A549 (cell line): ENCODE data around the gene SLC41A1.

ENCODE experiments used
- CEBPB ChIP-seq, 2 experiments: fragments of >200 bp in 1 of 2; sonication (Bioruptor Twin) in 1 of 2; formaldehyde crosslinking in 1 of 2; IDR thresholded peaks; 2 replicates each; pipeline ENCODE4 v1.6.1; 2012 to 2016
- EP300 ChIP-seq, 2 experiments: fragments of >200 bp; sonication (Bioruptor Twin); formaldehyde crosslinking; IDR thresholded peaks; 2 replicates in 1 of 2; 3 replicates in 1 of 2; pipeline ENCODE4 v1.6.1; 2016 to 2017
- ESRRA ChIP-seq: fragments of 150-350 bp; IDR thresholded peaks from 2 replicates; pipeline ENCODE4 v1.6.1; 2014; ENCODE audit warnings: mild to moderate bottlenecking, low read length, borderline replicate concordance
- FOSB ChIP-seq: fragments of 250-450 bp; sonication (Bioruptor Pico); IDR thresholded peaks from 2 replicates; pipeline ENCODE4 v1.5.0; 2020; ENCODE audit warnings: mild to moderate bottlenecking, moderate library complexity
- MAFK ChIP-seq: fragments of 450-650 bp; IDR thresholded peaks from 2 replicates; pipeline ENCODE4 v1.6.1; 2014; ENCODE audit not compliant: partially characterized antibody
- MYC ChIP-seq: IDR thresholded peaks from 2 replicates; pipeline ENCODE4 v1.6.1; 2012; ENCODE audit warnings: mild to moderate bottlenecking, inconsistent platforms, low read length, improper control_type of control experiment, borderline replicate concordance
- POLR2AphosphoS2 ChIP-seq: conservative IDR thresholded peaks from 2 replicates; pipeline ENCODE4 v1.6.1; 2012; ENCODE audit warnings: low read length, improper control_type of control experiment, inconsistent platforms
- RFX5 ChIP-seq: fragments of 450-650 bp; IDR thresholded peaks from 2 replicates; pipeline ENCODE4 v1.7.1; 2014; ENCODE audit warnings: antibody characterized with exemption, mild to moderate bottlenecking, moderate library complexity
- TF ChIP-seq, protein P1 (sequence below): fragments of >200 bp; sonication (Bioruptor Twin); formaldehyde crosslinking; IDR thresholded peaks from 3 replicates; pipeline ENCODE4 v1.5.1; 2016
- TF ChIP-seq, protein P2 (sequence below): IDR thresholded peaks from 2 replicates; pipeline ENCODE4 v1.6.1; 2012

DNA sequence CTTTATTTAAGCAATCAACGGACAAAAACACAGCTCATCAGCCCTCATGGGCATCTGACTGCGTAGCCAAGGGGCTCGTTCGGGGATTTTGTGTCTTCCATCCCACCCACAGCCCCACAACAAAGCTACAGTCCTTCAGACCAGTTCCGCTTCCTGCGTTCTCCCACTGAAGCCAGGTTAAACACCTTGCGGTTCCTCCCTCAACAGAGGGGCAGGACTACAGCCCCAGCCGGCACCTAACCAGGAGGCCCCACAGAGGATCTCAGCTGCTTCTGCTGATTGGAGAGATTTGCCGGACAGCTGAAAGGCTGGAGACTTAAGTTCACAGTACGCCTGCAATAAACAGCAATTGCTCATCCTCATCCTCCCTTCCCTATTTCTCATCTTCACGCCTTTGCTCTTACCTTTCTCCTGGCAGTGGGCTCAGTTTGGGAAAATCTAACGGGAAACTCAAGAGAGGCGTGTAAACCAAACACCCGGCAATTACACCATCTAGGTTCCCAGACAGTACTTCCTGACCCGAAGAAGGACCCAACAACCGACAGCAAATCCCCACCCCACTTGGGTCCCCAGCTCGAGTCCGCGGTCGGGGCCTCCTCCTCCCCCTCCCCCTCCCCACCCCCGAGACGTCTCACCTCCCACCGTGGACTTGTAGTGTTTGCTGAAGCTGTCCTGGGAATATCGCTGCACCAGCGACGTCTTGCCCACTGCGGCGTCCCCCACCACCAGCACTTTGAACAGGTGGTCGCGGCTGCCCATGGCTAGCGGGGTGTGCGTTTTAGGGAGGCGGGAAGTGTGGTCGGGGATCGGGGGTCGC, 38.6 kb downstream of the SLC41A1 start:
- TF ChIP-seq FOSB (CRISPR knock-in tag) = no peak
- TF ChIP-seq ESRRA = no peak
- TF ChIP-seq, protein P1, sequence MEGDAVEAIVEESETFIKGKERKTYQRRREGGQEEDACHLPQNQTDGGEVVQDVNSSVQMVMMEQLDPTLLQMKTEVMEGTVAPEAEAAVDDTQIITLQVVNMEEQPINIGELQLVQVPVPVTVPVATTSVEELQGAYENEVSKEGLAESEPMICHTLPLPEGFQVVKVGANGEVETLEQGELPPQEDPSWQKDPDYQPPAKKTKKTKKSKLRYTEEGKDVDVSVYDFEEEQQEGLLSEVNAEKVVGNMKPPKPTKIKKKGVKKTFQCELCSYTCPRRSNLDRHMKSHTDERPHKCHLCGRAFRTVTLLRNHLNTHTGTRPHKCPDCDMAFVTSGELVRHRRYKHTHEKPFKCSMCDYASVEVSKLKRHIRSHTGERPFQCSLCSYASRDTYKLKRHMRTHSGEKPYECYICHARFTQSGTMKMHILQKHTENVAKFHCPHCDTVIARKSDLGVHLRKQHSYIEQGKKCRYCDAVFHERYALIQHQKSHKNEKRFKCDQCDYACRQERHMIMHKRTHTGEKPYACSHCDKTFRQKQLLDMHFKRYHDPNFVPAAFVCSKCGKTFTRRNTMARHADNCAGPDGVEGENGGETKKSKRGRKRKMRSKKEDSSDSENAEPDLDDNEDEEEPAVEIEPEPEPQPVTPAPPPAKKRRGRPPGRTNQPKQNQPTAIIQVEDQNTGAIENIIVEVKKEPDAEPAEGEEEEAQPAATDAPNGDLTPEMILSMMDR = no peak
- TF ChIP-seq EP300 (IDR thresholded peaks at IDR 0.05) = no peak
- TF ChIP-seq POLR2AphosphoS2 = no peak
- no peak for TF ChIP-seq MAFK
- TF ChIP-seq MYC = no peak
- TF ChIP-seq RFX5 = no peak
- no peak for TF ChIP-seq CEBPB (IDR thresholded peaks at IDR 0.05)
- TF ChIP-seq, protein P2, sequence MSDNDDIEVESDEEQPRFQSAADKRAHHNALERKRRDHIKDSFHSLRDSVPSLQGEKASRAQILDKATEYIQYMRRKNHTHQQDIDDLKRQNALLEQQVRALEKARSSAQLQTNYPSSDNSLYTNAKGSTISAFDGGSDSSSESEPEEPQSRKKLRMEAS = no peak
